Measurements from ENCODE around the gene HDAC3.

HDAC3 gene

DNA sequence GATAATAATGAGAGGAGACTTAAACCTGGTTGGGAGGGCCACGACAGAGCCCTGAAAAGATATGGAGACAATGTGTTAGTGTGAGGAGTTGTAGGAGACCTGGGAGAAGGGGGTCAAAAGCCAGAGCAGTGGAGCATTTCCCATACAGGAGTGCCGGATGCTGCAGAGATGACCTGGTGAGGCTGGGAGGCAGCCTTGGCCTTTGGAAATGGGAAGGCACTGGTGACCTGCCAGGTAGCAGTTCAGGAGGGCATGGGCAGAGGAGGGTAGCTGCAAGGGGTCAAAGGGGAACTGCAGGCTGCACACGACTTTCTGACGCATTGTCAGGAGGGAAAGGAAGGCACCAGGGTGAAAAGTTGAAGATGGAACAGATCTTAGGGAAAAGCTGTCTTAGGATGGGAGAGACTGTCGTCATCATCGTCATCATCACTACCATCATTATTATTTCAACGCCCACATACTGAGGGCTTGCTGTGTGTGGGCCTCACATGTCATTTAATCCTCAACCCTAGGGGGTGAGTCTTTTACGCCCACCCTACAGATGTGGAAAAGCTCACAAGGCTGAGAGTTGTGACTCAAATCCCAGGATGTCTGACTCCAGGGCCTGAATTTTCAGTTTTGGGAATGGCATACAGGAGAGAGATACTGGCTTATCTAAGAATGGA lies 32.1 kb upstream of the HDAC3 start:
- peaks cover 5% of the 10 kb centered on the region for H3K4me1 Mint-ChIP-seq (ENCODE audit: low read depth)
- no peak for DNase-seq
- no peak overlapping the region for H3K4me3 Mint-ChIP-seq
- no peak overlapping the region for H3K27ac Mint-ChIP-seq
- H3K27me3 Mint-ChIP-seq: no peaks in the 10 kb centered on the region
- H3K36me3 Mint-ChIP-seq (ENCODE audit: low read depth): no peaks in the 10 kb centered on the region
- H3K9me3 Mint-ChIP-seq: no peaks in the 10 kb centered on the region

DNA sequence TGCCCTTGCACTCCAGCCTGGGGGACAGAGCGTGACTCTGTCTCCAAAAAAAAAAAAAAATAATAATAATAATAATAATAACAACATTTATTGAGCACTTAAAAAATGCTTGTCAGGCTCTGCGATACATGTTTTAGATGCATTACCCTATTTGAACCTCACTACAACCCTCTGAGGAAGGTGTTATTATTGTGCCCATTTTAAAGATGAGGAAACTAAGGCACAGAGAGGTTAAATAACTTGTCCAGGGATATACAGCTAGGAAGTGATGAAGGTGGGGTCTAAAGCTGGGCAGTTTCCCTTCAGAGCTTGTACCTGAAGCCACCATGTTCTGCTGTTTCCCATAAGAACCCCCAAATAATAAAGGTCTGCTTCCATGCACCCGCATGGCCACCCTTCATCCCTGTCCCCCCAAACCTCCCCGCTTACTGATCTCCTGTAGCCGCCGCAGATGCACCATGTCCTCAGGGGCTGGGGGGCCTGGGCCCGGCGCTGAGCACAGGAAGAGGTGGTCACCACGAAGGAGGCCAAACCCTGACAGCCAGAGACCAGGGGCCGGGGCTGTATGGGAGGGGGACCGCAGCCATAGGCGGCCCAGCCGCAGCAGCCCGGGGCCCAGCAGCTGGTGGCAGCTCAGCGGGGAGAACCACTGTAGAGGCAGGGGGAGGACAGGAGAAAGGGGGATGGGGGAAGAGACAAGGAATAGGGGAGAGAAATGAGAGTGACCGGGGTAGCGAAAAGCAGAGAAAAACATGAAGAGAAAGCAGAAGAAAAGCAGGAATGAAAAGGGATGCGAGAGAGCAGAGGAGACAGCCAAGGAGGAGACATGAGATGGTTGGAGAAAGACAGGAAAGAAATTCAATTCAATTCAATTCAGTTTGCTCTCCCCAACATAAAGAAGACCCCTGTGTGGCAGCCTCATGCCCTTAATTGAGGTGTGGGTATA lies 29.6 kb upstream of the HDAC3 start:
- Mint-ChIP-seq H3K4me1 (ENCODE audit: low read depth) (peaks cover 5% of the 10 kb centered on the region), H3K27me3 (no peaks in the 10 kb centered on the region), H3K27ac (no peak overlapping the region), H3K36me3 (ENCODE audit: low read depth) (no peaks in the 10 kb centered on the region), H3K4me3 (no peak overlapping the region), H3K9me3 (no peaks in the 10 kb centered on the region)
- DNase-seq: no peak

DNA sequence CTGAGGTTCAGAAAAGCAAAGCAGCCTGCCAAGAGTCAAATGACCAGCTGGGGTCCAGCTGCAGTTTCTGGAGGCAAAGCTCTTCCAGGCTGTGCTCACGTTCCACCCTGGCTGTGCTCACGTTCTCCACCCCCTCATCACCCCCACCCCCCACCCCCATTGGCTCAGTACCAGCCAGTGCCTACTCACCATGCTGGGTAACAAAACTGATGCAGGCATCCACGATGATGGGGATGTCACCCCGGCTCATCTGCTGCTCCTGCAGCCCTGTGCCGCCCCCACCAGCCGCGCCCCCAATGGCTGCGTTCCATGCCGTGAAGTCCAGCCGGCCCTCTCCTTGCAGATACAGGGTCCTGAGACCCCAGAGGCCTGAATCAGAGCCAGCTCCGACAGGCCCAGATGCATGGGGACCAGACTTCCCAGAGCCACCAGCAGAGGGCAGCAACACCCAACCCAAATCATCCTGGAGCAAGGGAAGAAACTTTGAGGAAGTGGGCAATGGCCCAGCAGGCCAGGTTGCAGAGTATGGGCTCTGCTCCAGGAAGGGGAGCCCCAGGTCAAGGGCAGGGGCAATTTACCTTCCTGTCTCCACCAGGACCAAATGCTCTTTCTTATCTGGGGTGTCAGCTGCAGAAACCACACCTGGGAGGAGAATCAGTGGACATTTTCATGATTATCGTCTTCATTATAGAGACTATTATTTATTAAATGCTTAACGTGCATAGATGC lies 28.2 kb upstream of the HDAC3 start:
- no peaks in the 10 kb centered on the region for H3K9me3 Mint-ChIP-seq
- H3K4me3 Mint-ChIP-seq: no peak overlapping the region
- H3K36me3 Mint-ChIP-seq (ENCODE audit: low read depth): no peaks in the 10 kb centered on the region
- DNase-seq: peak; percentile 88
- H3K27me3 Mint-ChIP-seq: no peaks in the 10 kb centered on the region
- H3K4me1 Mint-ChIP-seq (ENCODE audit: low read depth): peaks cover 5% of the 10 kb centered on the region
- no peak overlapping the region for H3K27ac Mint-ChIP-seq

DNA sequence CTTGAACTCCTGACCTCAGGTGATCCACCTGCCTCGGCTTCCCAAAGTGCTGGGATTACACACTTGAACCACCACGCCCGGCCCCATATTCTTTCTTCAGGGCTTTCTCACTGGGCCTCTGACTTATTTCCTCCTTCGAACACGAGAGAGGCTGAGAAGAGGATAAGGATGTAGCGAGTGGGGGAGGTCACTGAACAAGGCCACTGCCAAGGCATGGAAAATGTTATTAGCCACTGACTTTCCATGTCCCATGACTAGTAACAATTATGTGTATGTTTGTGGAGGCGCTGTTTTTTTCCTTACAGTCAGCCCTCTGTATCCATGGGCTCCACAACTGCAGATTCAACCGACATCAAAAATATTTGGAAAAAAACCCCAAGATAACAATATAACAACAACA lies 26.9 kb upstream of the HDAC3 start:
- H3K4me1 Mint-ChIP-seq (ENCODE audit: low read depth): peaks cover 5% of the 10 kb centered on the region
- H3K27ac Mint-ChIP-seq: no peak overlapping the region
- no peaks in the 10 kb centered on the region for H3K27me3 Mint-ChIP-seq
- H3K9me3 Mint-ChIP-seq: no peaks in the 10 kb centered on the region
- no peak overlapping the region for H3K4me3 Mint-ChIP-seq
- no peak for DNase-seq
- H3K36me3 Mint-ChIP-seq (ENCODE audit: low read depth): no peaks in the 10 kb centered on the region

DNA sequence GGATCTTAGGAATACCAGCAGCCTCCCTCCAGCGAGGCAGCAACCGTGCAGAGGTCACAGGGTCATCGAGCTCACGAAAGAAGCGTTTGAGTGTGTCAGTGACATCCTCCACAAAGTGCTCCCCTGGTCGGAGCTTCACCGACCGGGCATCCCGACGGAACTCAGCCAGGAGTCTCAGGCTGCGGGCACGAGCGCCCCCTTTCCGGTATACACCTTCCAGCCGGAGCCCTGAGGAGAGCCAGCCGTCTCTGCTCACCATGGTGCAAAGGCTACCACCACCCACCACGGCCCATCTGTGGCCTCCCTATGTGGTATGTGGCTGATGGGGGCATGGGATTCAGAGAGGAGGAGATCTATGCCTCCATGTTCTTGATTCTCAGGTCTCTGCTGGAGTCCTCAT lies 25.4 kb upstream of the HDAC3 start:
- no peak for DNase-seq
- H3K27me3 Mint-ChIP-seq: no peaks in the 10 kb centered on the region
- H3K9me3 Mint-ChIP-seq: no peaks in the 10 kb centered on the region
- no peaks in the 10 kb centered on the region for H3K36me3 Mint-ChIP-seq (ENCODE audit: low read depth)
- H3K4me1 Mint-ChIP-seq (ENCODE audit: low read depth): peaks cover 8% of the 10 kb centered on the region
- H3K4me3 Mint-ChIP-seq: no peak overlapping the region
- no peak overlapping the region for H3K27ac Mint-ChIP-seq

DNA sequence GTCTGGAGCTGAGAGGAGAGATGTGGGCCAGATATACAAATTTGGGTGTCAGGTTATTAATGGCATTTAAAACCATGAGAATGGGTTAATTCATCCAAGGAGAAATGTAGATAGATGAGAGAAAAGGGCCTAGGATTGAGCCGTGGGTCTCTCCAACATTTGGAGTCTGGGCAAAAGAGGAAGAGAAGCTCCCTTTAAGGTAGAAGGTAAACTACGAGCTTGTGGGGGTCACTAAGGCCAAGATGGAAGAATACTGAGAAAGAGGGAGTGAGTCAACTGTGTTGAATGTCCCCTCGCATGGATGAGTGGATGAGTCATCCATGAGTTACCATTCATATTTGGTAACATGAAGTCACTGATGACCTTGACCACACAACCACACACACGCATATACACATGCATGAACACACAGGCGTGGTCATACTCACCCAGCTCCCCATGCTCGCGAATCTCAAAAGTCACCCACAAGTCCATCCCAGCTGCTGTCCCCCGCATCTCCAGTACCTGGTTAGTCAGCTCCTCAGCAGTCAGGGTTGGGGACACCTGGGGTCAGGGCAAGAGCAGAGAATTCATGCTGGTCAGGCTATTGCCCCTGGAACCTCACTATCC lies 21.4 kb upstream of the HDAC3 start:
- Mint-ChIP-seq H3K36me3 (ENCODE audit: low read depth) (no peaks in the 10 kb centered on the region), H3K27ac (no peak overlapping the region), H3K4me1 (ENCODE audit: low read depth) (peaks cover 3% of the 10 kb centered on the region), H3K9me3 (no peaks in the 10 kb centered on the region), H3K4me3 (no peak overlapping the region), H3K27me3 (no peaks in the 10 kb centered on the region)
- DNase-seq: no peak

DNA sequence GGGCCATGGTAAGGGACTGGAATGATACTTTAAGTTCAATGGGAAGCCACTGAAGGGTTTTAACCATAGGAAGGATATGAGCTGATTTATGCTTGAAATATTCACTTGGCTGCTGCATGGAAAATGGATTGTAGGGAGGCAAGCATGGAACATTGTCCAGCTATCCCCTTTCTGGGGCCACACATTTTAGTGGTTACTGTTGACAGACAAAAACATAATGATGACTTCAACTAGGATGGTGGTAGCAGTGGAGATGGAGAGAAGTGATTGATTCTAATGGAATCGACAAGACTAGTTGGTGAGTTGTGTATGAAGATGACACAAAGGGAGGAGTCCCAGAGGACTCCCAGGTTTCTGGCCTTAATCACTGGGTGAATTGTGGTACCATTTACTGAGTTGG lies 20.8 kb upstream of the HDAC3 start:
- Mint-ChIP-seq H3K27me3 (no peaks in the 10 kb centered on the region), H3K9me3 (no peaks in the 10 kb centered on the region), H3K4me3 (no peak overlapping the region), H3K36me3 (ENCODE audit: low read depth) (no peaks in the 10 kb centered on the region), H3K27ac (no peak overlapping the region), H3K4me1 (ENCODE audit: low read depth) (peaks cover 3% of the 10 kb centered on the region)
- DNase-seq: no peak

DNA sequence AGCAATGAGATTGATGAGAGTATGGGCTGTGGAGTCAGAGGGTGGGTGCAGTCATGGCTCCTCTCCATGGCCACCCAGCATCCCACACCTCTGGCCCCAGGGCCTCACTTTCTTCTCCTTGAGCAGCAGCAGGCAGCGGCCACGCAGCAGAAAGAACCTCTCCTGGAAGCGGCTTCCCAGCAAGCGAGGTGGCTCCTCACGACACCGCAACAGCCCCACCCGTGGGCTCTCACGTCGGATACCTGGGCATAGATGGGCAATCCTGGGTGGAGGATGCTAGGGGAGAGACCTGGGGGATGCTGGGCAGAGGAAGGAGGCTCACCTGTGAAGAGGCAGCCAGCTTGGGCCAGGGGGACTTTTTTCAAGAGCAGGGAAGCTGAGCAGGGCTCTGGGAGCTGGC lies 19.7 kb upstream of the HDAC3 start:
- Mint-ChIP-seq H3K27me3 (no peaks in the 10 kb centered on the region), H3K36me3 (ENCODE audit: low read depth) (no peaks in the 10 kb centered on the region), H3K4me3 (no peak overlapping the region), H3K9me3 (no peaks in the 10 kb centered on the region), H3K27ac (no peak overlapping the region), H3K4me1 (ENCODE audit: low read depth) (peaks cover 13% of the 10 kb centered on the region)
- DNase-seq: no peak

DNA sequence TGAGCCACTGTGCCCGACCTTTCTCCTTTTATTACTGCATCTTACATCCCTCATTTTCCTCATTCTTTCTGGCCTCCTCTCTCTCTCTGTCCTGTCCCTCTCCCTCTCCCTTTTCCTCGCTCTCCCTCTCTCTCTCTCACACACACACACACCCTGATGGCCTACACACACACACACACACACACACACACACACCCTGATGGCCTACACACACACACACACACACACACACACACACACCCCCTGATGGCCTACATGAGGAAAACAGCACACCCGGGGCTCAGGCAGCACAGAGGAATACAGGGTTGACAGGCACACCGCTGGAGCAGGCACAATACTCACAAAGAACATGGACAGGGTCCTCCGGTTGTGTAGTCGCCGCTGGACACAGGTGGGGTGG lies 18.4 kb upstream of the HDAC3 start:
- no peak for DNase-seq

DNA sequence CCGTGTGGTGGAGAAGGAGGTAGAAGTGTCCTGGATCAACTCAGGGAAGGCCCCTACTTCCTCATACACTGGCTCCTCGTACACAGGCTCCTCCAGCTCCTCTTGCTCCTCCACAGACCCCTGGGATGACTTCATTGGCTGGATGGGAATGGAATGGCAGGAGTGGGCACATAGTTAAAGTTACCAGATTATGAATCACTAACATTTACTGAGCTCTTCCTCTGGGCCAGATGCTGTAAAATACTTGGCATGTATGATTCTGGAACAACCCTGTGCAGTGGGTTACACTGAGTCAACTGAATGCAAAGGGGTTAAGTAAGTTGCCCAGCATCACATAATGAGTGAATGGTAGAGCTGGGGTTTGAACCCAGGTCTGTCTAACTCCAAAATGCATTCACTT lies 17.6 kb upstream of the HDAC3 start:
- Mint-ChIP-seq H3K9me3 (no peaks in the 10 kb centered on the region), H3K27ac (no peak overlapping the region), H3K27me3 (no peaks in the 10 kb centered on the region), H3K36me3 (ENCODE audit: low read depth) (peaks cover 2% of the 10 kb centered on the region), H3K4me3 (no peak overlapping the region), H3K4me1 (ENCODE audit: low read depth) (peaks cover 28% of the 10 kb centered on the region)
- no peak for DNase-seq

More for the DNA sequence above, 18.4 kb upstream of the HDAC3 start:
- Mint-ChIP-seq H3K9me3 (no peaks in the 10 kb centered on the region), H3K4me1 (ENCODE audit: low read depth) (peaks cover 22% of the 10 kb centered on the region), H3K36me3 (ENCODE audit: low read depth) (peaks cover 2% of the 10 kb centered on the region), H3K27me3 (no peaks in the 10 kb centered on the region), H3K27ac (no peak overlapping the region), H3K4me3 (no peak overlapping the region)

DNA sequence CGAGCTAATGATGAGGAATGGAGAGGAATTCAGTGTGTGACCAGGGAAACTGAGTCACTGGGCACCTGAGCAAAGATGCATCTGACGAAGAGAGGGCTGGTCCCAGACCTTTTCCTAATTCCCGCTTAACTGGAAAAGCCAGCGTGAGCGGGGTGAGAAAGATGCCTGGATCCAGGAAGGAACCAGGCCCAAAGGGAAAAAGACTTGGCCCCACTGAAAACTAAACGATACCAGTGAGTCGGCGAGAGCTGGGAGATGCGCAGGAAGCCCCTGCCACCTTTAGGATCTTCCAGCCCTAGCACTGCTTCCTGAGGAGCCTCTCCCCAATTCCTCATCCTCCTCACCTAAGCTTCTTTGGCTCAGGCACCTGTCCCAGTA lies 15.1 kb upstream of the HDAC3 start:
- H3K4me3 Mint-ChIP-seq: peak overlapping the region; percentile 94
- H3K9me3 Mint-ChIP-seq: no peaks in the 10 kb centered on the region
- H3K27me3 Mint-ChIP-seq: no peaks in the 10 kb centered on the region

DNA sequence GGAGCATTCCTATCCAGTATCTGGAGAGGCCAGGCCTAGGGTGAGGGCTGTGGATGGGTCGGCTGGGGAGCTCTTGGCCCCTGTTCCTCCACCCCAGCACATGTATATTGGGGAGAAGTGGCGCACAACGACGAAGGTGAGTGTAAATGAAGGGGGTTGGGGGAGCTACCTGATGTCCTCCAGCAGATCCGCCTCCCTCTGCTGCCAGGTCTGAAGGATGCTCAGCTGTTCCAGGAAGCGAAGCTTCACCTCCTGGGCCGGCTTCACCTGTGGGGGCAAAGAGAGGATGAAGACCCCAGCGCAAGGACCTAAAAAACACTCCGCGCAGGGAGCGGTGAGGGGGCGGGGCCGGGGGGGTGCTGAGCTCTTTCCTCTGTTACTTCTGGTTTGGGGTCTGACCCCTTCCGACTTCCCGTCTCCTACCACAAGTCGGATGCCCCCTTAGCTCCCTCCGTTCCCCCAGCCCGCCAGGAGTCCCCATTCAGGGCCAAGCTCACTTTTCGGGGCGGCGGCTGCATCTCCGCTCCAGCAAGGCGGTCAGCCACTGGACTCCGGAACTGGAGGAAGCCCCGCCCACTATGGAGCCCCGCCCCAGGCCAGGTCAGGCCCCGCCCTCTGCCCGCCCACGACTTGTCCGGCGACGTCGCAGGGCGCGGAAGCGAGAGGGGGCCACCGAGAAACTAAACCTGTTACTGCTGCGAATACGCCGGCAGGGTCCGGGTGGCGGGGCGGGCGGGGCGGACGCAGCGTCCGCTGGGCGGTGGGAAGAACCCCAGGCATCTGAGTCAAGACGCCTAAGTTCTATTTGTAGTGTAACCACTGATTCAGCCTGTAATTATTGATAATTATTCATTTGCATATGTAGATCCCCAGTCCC lies 14.4 kb upstream of the HDAC3 start, which contains the start of gene FCHSD1:
TSS of gene FCHSD1 (minus strand) at position 568 of the 877 bp plus-strand sequence. CDS start at position 518, 50 bp downstream.
- no peaks in the 10 kb centered on the region for H3K27me3 Mint-ChIP-seq
- H3K36me3 Mint-ChIP-seq (ENCODE audit: low read depth): peaks cover 23% of the 10 kb centered on the region
- H3K27ac Mint-ChIP-seq: peak within 1 kb of the TSS; percentile 97
- H3K4me3 Mint-ChIP-seq: peak within 1 kb of the TSS; percentile 94
- peak; percentile 91 for DNase-seq
- H3K4me1 Mint-ChIP-seq (ENCODE audit: low read depth): peaks cover 28% of the 10 kb centered on the region
- H3K9me3 Mint-ChIP-seq: no peaks in the 10 kb centered on the region

More for the DNA sequence above, 15.1 kb upstream of the HDAC3 start:
- Mint-ChIP-seq H3K4me1 (ENCODE audit: low read depth) (peaks cover 28% of the 10 kb centered on the region), H3K27ac (peak overlapping the region; percentile 74), H3K36me3 (ENCODE audit: low read depth) (peaks cover 17% of the 10 kb centered on the region)
- DNase-seq: no peak

DNA sequence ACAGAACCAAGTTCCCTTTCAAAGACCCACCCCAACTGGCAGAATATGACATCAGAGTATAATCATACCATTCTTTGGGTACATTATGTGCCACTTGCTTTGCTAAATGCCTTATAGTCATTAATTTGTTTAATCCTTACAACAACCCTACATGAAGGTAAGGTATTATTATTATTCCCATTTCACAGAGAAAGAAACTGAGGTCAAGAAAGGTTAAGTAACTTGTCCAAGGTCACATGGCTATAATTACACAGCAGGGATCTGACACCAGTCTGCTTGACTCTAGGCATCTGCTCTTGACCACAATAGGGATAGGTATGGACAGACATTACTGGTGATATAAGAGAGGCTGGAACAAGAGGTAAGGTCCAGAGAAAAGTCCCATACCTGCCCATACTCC lies 13.3 kb upstream of the HDAC3 start:
- Mint-ChIP-seq H3K9me3 (no peaks in the 10 kb centered on the region), H3K36me3 (ENCODE audit: low read depth) (peaks cover 33% of the 10 kb centered on the region), H3K4me1 (ENCODE audit: low read depth) (peaks cover 28% of the 10 kb centered on the region), H3K27ac (peak overlapping the region; percentile 79), H3K4me3 (peak overlapping the region; percentile 94), H3K27me3 (no peaks in the 10 kb centered on the region)
- DNase-seq: no peak

Measured in activated T-cell treated with anti-CD3 and anti-CD28 coated beads, Interleukin-2, amount 50 U/mL, for 24 hours (primary cell).